Lower leg skin (tissue), 4 donors: ENCODE measurements around the gene NELL1. TPM values are rescaled to one million over a fixed set of nuclear protein-coding genes. Genes with fewer than 3 reads are reported as not detected.

ENCODE experiments used
- DNase-seq, 2 donors: peaks; one replicate each; pipeline ENCODE4 v3.0.0-alpha.2; 2019; ENCODE audit warnings: low spot score in 2 of 2
- H3K4me3 ChIP-seq: fragments of 200-600 bp; sonication (generic); 2 replicates; pipeline ENCODE4 v1.5.1; 2017; ENCODE audit warnings: mild to moderate bottlenecking, low read depth; ENCODE audit not compliant: poor library complexity, severe bottlenecking
- CTCF ChIP-seq, 3 donors: fragments of 450-650 bp; IDR thresholded peaks; one replicate each; pipeline ENCODE4 v1.5.1; 2016; ENCODE audit warnings: antibody characterized with exemption in 3 of 3, mild to moderate bottlenecking in 3 of 3, moderate library complexity in 2 of 3
- POLR2A ChIP-seq, 2 donors: fragments of 450-650 bp; IDR thresholded peaks; one replicate each; pipeline ENCODE4 v1.6.1; 2016 to 2017; ENCODE audit warnings: antibody characterized with exemption in 2 of 2, mild to moderate bottlenecking in 1 of 2, moderate library complexity in 1 of 2
- WGBS, 2 donors: methylation state at CpG; one replicate each; pipeline ENCODE4 v1.1.5; 2018; 5-methylcytosine and 5-hydroxymethylcytosine counted together
- intact Hi-C: fragments of 100-400 bp; cut with DNase I; formaldehyde crosslinking; loops from one replicate; pipeline ENCODE4 v1.15.0; 2023; ENCODE audit warnings: low total_unique reads
- total RNA-seq, 4 donors: library from RNA; depleted of rRNA; stranded (reverse); fragments of >200 nt; gene quantifications; one replicate each; pipeline ENCODE4 v1.1.0, GENCODE V29; 2016

NELL1 gene
- total RNA-seq, 4 donors from 2014 or later = 0.12 to 0.29 (median 0.14) TPM

GRCh38 chr11:21402274-21402673 lies 732.9 kb downstream of the NELL1 start:
- no peak for DNase-seq
- intact Hi-C loops = no loop called here
- H3K4me3 ChIP-seq = no peak overlapping the region
- WGBS, 2 donors = 36% methylated on average over 1 of the region's 1 CpG
- TF ChIP-seq POLR2A (IDR thresholded peaks at IDR 0.05) (no peak), CTCF (IDR thresholded peaks at IDR 0.05) (no peak)

DNA sequence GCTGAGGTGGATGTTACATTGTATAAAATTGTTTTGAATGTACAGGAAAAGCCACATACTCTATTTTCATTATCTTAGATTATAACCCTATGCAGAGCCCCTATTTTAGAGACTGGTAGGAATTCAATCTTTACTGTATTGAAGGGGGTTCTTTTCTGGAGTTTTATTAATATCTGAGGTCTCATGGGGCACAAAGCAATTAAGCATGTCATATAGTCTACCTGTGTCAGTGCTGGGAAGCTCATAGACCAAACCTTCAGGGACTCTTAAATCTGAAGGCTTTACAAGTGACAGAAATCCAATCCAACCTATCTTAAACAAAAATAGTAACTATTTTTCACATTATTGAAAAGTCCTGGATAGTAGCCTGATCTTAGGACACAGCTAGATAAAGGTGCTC lies 733.7 kb downstream of the NELL1 start:
- TF ChIP-seq CTCF (IDR thresholded peaks at IDR 0.05) (no peak), POLR2A (IDR thresholded peaks at IDR 0.05) (no peak)
- H3K4me3 ChIP-seq = no peak overlapping the region
- DNase-seq = no peak
- intact Hi-C loops = no loop called here

GRCh38 chr11:21405422-21405821 lies 736.0 kb downstream of the NELL1 start:
- no peak for TF ChIP-seq POLR2A (IDR thresholded peaks at IDR 0.05)
- DNase-seq = no peak
- H3K4me3 ChIP-seq = no peak overlapping the region
- WGBS, 2 donors = 20 to 21% methylated on average over 1 of the region's 1 CpG
- intact Hi-C loops = no loop called here

DNA sequence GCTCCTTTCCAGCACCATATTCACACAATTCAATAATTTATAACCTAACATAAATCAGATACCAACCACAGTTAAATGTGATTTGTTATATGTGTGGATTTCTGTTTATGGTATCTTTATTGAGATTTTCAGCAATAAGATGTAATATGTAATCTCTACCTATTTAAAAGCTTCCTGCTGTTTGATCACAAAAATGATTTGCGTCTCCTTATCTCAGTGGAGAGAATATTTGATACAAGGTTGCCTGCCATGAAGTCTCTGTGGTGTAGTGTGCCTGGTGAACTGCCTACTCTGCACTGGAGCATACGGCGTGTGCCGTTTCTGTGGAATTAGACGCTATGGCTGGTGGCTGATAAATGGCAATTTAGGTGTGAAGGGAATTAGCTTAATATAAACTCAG lies 741.1 kb downstream of the NELL1 start:
- 74 to 80% methylated on average over 5 of the region's 5 CpGs for WGBS, 2 donors
- H3K4me3 ChIP-seq = no peak overlapping the region
- TF ChIP-seq POLR2A (IDR thresholded peaks at IDR 0.05) (no peak), CTCF (IDR thresholded peaks at IDR 0.05) (no peak)
- DNase-seq = no peak
- intact Hi-C loops = no loop called here

DNA sequence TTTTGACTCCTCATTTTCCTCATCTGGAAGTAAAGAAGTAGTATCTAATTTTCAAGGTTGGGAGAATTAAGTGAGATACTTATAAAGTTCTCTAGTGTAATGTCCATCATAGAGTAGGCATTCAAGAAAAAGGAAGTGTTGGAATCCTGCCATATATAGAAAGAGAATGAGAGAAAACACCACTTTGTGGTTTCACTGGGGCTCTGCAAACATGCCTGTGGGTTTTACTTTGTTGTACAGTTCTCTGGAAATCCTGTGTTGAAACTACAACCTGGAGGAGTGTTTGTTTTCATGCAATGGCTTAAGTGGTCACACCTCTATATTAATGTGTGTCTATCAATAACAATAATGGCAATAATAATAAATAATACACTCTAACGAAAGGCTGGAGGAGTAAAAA lies 741.7 kb downstream of the NELL1 start:
- TF ChIP-seq CTCF (IDR thresholded peaks at IDR 0.05) (no peak), POLR2A (IDR thresholded peaks at IDR 0.05) (no peak)
- WGBS, 2 donors = 0 to 78% methylated on average over 1 of the region's 1 CpG
- no peak overlapping the region for H3K4me3 ChIP-seq
- DNase-seq = no peak
- intact Hi-C loops = no loop called here

- no peak overlapping the region for H3K4me3 ChIP-seq
- TF ChIP-seq CTCF (IDR thresholded peaks at IDR 0.05) (no peak), POLR2A (IDR thresholded peaks at IDR 0.05) (no peak)
- DNase-seq = no peak
- WGBS, 2 donors = 51 to 68% methylated on average over 1 of the region's 1 CpG
- intact Hi-C loops = no loop called here
Observed at GRCh38 chr11:21411597-21411996, 742.2 kb downstream of the NELL1 start.
